Endothelial cell of umbilical vein (primary cell): ENCODE measurements around the gene ATXN7L2. TPM values are rescaled to one million over a fixed set of nuclear protein-coding genes. Genes with fewer than 3 reads are reported as not detected.

Experiments
- BruUV-seq: library from RNA; stranded (reverse); fragments of 400-500 nt; replicated peaks from 2 replicates; lab custom pipeline; 2021; lab: Mats Ljungman, UMichigan
- CTCF ChIA-PET: fragments of 300-600, 350-600 bp; sonication (Branson Sonifier 250); formaldehyde crosslinking; loops from one replicate; lab custom pipeline; 2021; ENCODE audit warnings: antibody characterized with exemption, inconsistent platforms; lab: Charles Lee
- POLR2A ChIA-PET: fragments of 300-600, 350-600 bp; sonication (Branson Sonifier 250); formaldehyde crosslinking; loops from one replicate; lab custom pipeline; 2021; ENCODE audit warnings: antibody characterized with exemption, inconsistent platforms; lab: Charles Lee
- DNase-seq: peaks from one replicate; pipeline ENCODE4 v3.0.0-alpha.2; 2011; ENCODE audit warnings: low read depth, low spot score
- FAIRE-seq: peaks from 2 replicates; lab custom pipeline; 2011; peaks lifted over from hg19 to GRCh38; lab: Jason Lieb, UNC
- H2AFZ ChIP-seq: 2 replicates; pipeline ENCODE4 v1.6.0; 2012; ENCODE audit warnings: low read depth, low read length, control low read depth, inconsistent platforms
- H3K27ac ChIP-seq: 2 replicates; pipeline ENCODE4 v1.5.1; 2011; ENCODE audit warnings: low read depth, mild to moderate bottlenecking, control low read depth, low read length, moderate library complexity; ENCODE audit not compliant: insufficient read depth
- H3K27me3 ChIP-seq, 2 experiments: 2 replicates each; pipeline versions ENCODE4 v1.6.0 to v1.6.1; 2011; ENCODE audit warnings: low read length in 2 of 2, mixed read lengths in 1 of 2; ENCODE audit not compliant: control insufficient read depth in 2 of 2, insufficient read depth in 2 of 2
- H3K36me3 ChIP-seq, 2 experiments: 2 replicates in 1 of 2; 3 replicates in 1 of 2; pipeline ENCODE4 v1.5.1; 2011; ENCODE audit warnings: low read length in 2 of 2, mild to moderate bottlenecking in 1 of 2, moderate library complexity in 1 of 2; ENCODE audit not compliant: control insufficient read depth in 2 of 2, insufficient read depth in 2 of 2; ENCODE audit errors: extremely low read depth in 1 of 2
- H3K4me1 ChIP-seq: 3 replicates; pipeline ENCODE4 v1.5.1; 2011; ENCODE audit warnings: mild to moderate bottlenecking, low read length; ENCODE audit not compliant: control insufficient read depth, insufficient read depth; ENCODE audit errors: extremely low read depth
- H3K4me2 ChIP-seq: 2 replicates; pipeline ENCODE4 v1.6.1; 2011; ENCODE audit warnings: low read length, control low read depth, mixed read lengths; ENCODE audit not compliant: insufficient read depth
- H3K4me3 ChIP-seq, 3 experiments: fragments of 200-600 bp in 1 of 3; sonication (generic), shearing (Covaris generic) in 1 of 3; replicated peaks in 1 of 3; 2 replicates each; pipeline ENCODE4 v1.5.1; 2011 to 2016; ENCODE audit warnings: control low read depth in 3 of 3, low read length in 3 of 3, mild to moderate bottlenecking in 2 of 3, inconsistent platforms in 1 of 3, low read depth in 1 of 3, moderate library complexity in 1 of 3; ENCODE audit not compliant: insufficient read depth in 1 of 3
- H3K79me2 ChIP-seq: 2 replicates; pipeline ENCODE4 v1.6.0; 2012; ENCODE audit warnings: low read length, inconsistent platforms; ENCODE audit not compliant: control insufficient read depth, insufficient read depth
- H3K9ac ChIP-seq: replicated peaks from 2 replicates; pipeline ENCODE3; 2011; ENCODE audit warnings: low read length, control low read depth; ENCODE audit not compliant: insufficient read depth; ENCODE audit errors: extremely low read depth
- H3K9me1 ChIP-seq: replicated peaks from 3 replicates; pipeline ENCODE4 v1.6.0; 2011; ENCODE audit warnings: mild to moderate bottlenecking, low read length; ENCODE audit not compliant: control insufficient read depth, insufficient read depth; ENCODE audit errors: extremely low read depth
- H3K9me3 ChIP-seq: replicated peaks from 2 replicates; pipeline ENCODE4 v1.5.1; 2012; ENCODE audit warnings: low read length, inconsistent platforms; ENCODE audit not compliant: control insufficient read depth, insufficient read depth
- H4K20me1 ChIP-seq: replicated peaks from 2 replicates; pipeline ENCODE3; 2011; ENCODE audit warnings: mild to moderate bottlenecking, low read length; ENCODE audit not compliant: control insufficient read depth, insufficient read depth; ENCODE audit errors: extremely low read depth
- CTCF ChIP-seq, 2 donors: IDR thresholded peaks; 1 replicate in 1 of 2; 2 replicates in 1 of 2; pipeline ENCODE4 v1.5.1; 2011; ENCODE audit warnings: low read length in 2 of 2, mild to moderate bottlenecking in 2 of 2, moderate library complexity in 2 of 2, control low read depth in 1 of 2, inconsistent platforms in 1 of 2, low read depth in 1 of 2; ENCODE audit not compliant: insufficient read depth in 1 of 2; ENCODE audit errors: extremely low read depth in 1 of 2
- EZH2 ChIP-seq: IDR thresholded peaks from 2 replicates; pipeline ENCODE4 v1.6.1; 2012; ENCODE audit warnings: borderline replicate concordance, low read depth, mild to moderate bottlenecking, moderate library complexity, low read length, inconsistent platforms; ENCODE audit not compliant: severe bottlenecking
- FOS ChIP-seq: IDR thresholded peaks from 2 replicates; pipeline ENCODE4 v1.6.1; 2011; ENCODE audit warnings: mild to moderate bottlenecking, low read length, moderate library complexity, borderline replicate concordance; ENCODE audit not compliant: insufficient read depth
- GATA2 ChIP-seq: IDR thresholded peaks from 2 replicates; pipeline ENCODE4 v1.7.0; 2011; ENCODE audit warnings: low read depth, mild to moderate bottlenecking, moderate library complexity, mixed read lengths, low read length; ENCODE audit not compliant: insufficient read length, insufficient read depth
- JUN ChIP-seq: IDR thresholded peaks from 2 replicates; pipeline ENCODE4 v1.6.1; 2011; ENCODE audit warnings: borderline replicate concordance, low read depth; ENCODE audit not compliant: insufficient read length, insufficient read depth
- MAX ChIP-seq: IDR thresholded peaks from 2 replicates; pipeline ENCODE4 v1.6.1; 2011; ENCODE audit not compliant: insufficient read depth, insufficient read length
- MYC ChIP-seq: IDR thresholded peaks from one replicate; pipeline ENCODE4 v1.6.1; 2011; ENCODE audit warnings: mild to moderate bottlenecking, low read depth, low read length
- POLR2A ChIP-seq: IDR thresholded peaks from 2 replicates; pipeline ENCODE4 v1.6.1; 2012; ENCODE audit warnings: low read depth, mild to moderate bottlenecking, control low read depth, low read length
- POLR2AphosphoS5 ChIP-seq: IDR thresholded peaks from 2 replicates; pipeline ENCODE4 v1.6.1; 2012; ENCODE audit warnings: low read depth, mild to moderate bottlenecking, control low read depth, low read length, moderate library complexity; ENCODE audit not compliant: insufficient read depth
- dilution Hi-C: fragments of 300-500 bp; cut with MboI; formaldehyde crosslinking; loops from one replicate; pipeline ENCODE4 v1.15.0; 2019; ENCODE audit warnings: low sequenced_read_pairs; ENCODE audit not compliant: extremely low pct_ligation_motif_present
- intact Hi-C: fragments of 100-400 bp; cut with micrococcal nuclease; formaldehyde crosslinking; loops from one replicate; pipeline ENCODE4 v1.10.0; 2022
- polyA plus RNA-seq, 4 experiments: library from polyadenylated mRNA; depleted of rRNA in 3 of 4; stranded (reverse) in 3 of 4; unstranded in 1 of 4; fragments of >200 nt; gene quantifications; 2 replicates each; pipeline versions ENCODE4 v1.2.1 to v1.2.3, GENCODE V29; 2011 to 2012; ENCODE audit warnings: missing spikeins in 1 of 4
- total RNA-seq: library from RNA; stranded (reverse); gene quantifications from 2 replicates; pipeline ENCODE4 v1.2.3, GENCODE V29; 2021

The ATXN7L2 gene
- total and polyA plus RNA-seq, 2 donors (not counting 3 experiments of a cell fraction or from before 2014, with no cell fraction given) = 4.4 to 4.9 TPM

- H3K9me3 ChIP-seq = no peaks in the 10 kb centered on the region
- H3K4me2 ChIP-seq = no peak overlapping the region
- no peak overlapping the region for H2AFZ ChIP-seq
- POLR2A ChIA-PET = no interaction called here
- H3K4me1 ChIP-seq = peaks cover 8% of the 10 kb centered on the region
- no TSS peak for BruUV-seq
- H4K20me1 ChIP-seq = no peaks in the 10 kb centered on the region
- TF ChIP-seq GATA2 = no peak
- no peak for TF ChIP-seq MAX
- TF ChIP-seq JUN = no peak
- TF ChIP-seq MYC = no peak
- TF ChIP-seq POLR2AphosphoS5 = no peak
- TF ChIP-seq POLR2A = no peak
- TF ChIP-seq EZH2 = no peak
- no peak for TF ChIP-seq FOS
- TF ChIP-seq CTCF (IDR thresholded peaks at IDR 0.05; ENCODE audit: extremely low read depth in 1 of 2, insufficient read depth in 1 of 2, low read depth in 1 of 2, low read length in 2 of 2) = no peak
- peaks cover 32% of the 10 kb centered on the region in 2 experiments for H3K27me3 ChIP-seq
- H3K79me2 ChIP-seq = no peaks in the 10 kb centered on the region
- FAIRE-seq (no peak), DNase-seq (no peak)
- no peak overlapping the region for H3K27ac ChIP-seq
- H3K9me1 ChIP-seq = no peaks in the 10 kb centered on the region
- no peak overlapping the region for H3K4me3 ChIP-seq
- dilution Hi-C loops = no loop called here
- intact Hi-C loops = no loop called here
- no peak overlapping the region for H3K9ac ChIP-seq
- CTCF ChIA-PET = no interaction called here
- no peaks in the 10 kb centered on the region for H3K36me3 ChIP-seq
Measured at GRCh38 chr1:109479311-109479710, 4.4 kb upstream of the ATXN7L2 start.
